Stomach (tissue), 9 donors: ENCODE data around the gene XRN1. TPM values are rescaled to one million over a fixed set of nuclear protein-coding genes. Genes with fewer than 3 reads are reported as not detected.

Experiments
- DNase-seq, 2 donors: peaks; one replicate each; pipeline versions ENCODE4 v3.0.0 to v3.0.0-alpha.2; 2013 to 2019
- H3K27ac ChIP-seq, 5 donors: fragments of 200-600 bp in 4 of 5; sonication (generic) in 4 of 5; one replicate each; pipeline ENCODE4 v1.5.1; 2013 to 2019; ENCODE audit warnings: mild to moderate bottlenecking in 1 of 5, moderate library complexity in 1 of 5
- H3K27me3 ChIP-seq, 3 donors: fragments of 200-600 bp; sonication (generic); one replicate each; pipeline ENCODE4 v1.5.1; 2017 to 2019; ENCODE audit warnings: mixed run types in 1 of 3
- H3K36me3 ChIP-seq, 4 donors: fragments of 200-600 bp; sonication (generic); 1 replicate in 3 of 4; 2 replicates in 1 of 4; pipeline ENCODE4 v1.5.1; 2016 to 2019
- H3K4me1 ChIP-seq, 4 donors: fragments of 200-600 bp; sonication (generic); one replicate each; pipeline ENCODE4 v1.5.1; 2016 to 2019
- H3K4me3 ChIP-seq, 4 donors: fragments of 200-600 bp; sonication (generic) in 3 of 4; one replicate each; pipeline ENCODE4 v1.5.1; 2016 to 2019; ENCODE audit warnings: mild to moderate bottlenecking in 1 of 4
- H3K9me3 ChIP-seq, 4 donors: fragments of 200-600 bp; sonication (generic); one replicate each; pipeline ENCODE4 v1.5.1; 2016 to 2019
- CTCF ChIP-seq, 7 experiments: fragments of 450-650 bp in 4 of 7; fragments of 200-600 bp in 3 of 7; sonication (generic) in 3 of 7; IDR thresholded peaks; one replicate each; pipeline ENCODE4 v1.5.1; 2016 to 2019; ENCODE audit warnings: antibody characterized with exemption in 7 of 7, control low read depth in 2 of 7, mild to moderate bottlenecking in 1 of 7
- EP300 ChIP-seq: sonication (generic); formaldehyde crosslinking; IDR thresholded peaks from one replicate; pipeline ENCODE4 v1.6.1; 2017; ENCODE audit warnings: antibody characterized with exemption
- POLR2A ChIP-seq, 4 donors: fragments of 450-650 bp; IDR thresholded peaks; one replicate each; pipeline ENCODE4 v1.6.1; 2016; ENCODE audit warnings: antibody characterized with exemption in 4 of 4, control low read depth in 2 of 4, mild to moderate bottlenecking in 1 of 4, moderate library complexity in 1 of 4
- POLR2AphosphoS5 ChIP-seq, 3 donors: sonication (generic); formaldehyde crosslinking; IDR thresholded peaks; one replicate each; pipeline ENCODE4 v1.6.1; 2016; ENCODE audit warnings: antibody characterized with exemption in 3 of 3
- WGBS, 5 donors: extraction: QIAGEN DNeasy Blood & Tissue Kit in 3 of 5; methylation state at CpG; one replicate each; pipeline versions ENCODE4 v1.1.5 to v1.1.7; 2013 to 2018; 5-methylcytosine and 5-hydroxymethylcytosine counted together
- intact Hi-C: fragments of 100-400 bp; cut with DNase I; formaldehyde crosslinking; loops from one replicate; pipeline ENCODE4 v1.15.1; 2023; ENCODE audit warnings: low total_unique reads
- polyA plus RNA-seq, 3 donors: library from polyadenylated mRNA; stranded (reverse); fragments of 200-250 nt; gene quantifications; one replicate each; pipeline ENCODE4 v1.2.3, GENCODE V29; 2013
- total RNA-seq, 5 donors: library from RNA; depleted of rRNA; stranded (reverse); fragments of >200 nt; gene quantifications; one replicate each; pipeline versions ENCODE4 v1.1.0 to v1.2.3, GENCODE V29; 2014 to 2016
- donor health status: healthy with polysubstance abuse.
- donor health status: Bipolar disorder and iron deficiency.
- donor health status: healthy.

Gene XRN1
- total and polyA plus RNA-seq, 8 donors: 2.3 to 122 (median 25.9) TPM

DNA sequence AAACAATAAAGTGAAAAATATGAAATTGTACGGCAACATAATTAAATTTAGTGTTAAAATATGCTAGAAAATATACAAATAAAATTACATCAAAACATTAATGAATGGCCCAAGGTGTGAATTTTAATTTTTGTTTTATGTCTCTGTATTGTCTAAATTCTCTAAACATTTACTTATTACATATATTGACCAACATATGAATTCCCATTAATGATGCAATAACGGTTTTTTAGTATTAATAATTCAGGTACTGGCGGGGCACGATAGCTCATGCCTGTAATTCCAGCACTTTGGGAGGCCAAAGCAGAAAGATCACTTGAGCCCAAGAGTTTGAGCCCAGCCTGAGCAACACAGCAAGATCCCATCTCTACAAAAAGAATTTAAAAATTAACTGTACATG is 20.6 kb upstream of the XRN1 start:
- TF ChIP-seq CTCF (IDR thresholded peaks at IDR 0.05) (no peak), POLR2AphosphoS5 (IDR thresholded peaks at IDR 0.05) (no peak), EP300 (no peak)
- Histone ChIP-seq H3K4me3 (no peak overlapping the region), H3K27ac (no peak overlapping the region), H3K4me1 (no peaks in the 10 kb centered on the region), H3K36me3 (peaks cover 0 to 21% (median 12%) of the 10 kb centered on the region in 4 donors), H3K9me3 (peaks cover 0 to 5% (median 3%) of the 10 kb centered on the region in 4 donors), H3K27me3 (no peaks in the 10 kb centered on the region)
- 95 to 99% (median 97%) methylated on average over 4 of the region's 4 CpGs for WGBS, 5 donors
- no peak for DNase-seq
- intact Hi-C loops: no loop called here

DNA sequence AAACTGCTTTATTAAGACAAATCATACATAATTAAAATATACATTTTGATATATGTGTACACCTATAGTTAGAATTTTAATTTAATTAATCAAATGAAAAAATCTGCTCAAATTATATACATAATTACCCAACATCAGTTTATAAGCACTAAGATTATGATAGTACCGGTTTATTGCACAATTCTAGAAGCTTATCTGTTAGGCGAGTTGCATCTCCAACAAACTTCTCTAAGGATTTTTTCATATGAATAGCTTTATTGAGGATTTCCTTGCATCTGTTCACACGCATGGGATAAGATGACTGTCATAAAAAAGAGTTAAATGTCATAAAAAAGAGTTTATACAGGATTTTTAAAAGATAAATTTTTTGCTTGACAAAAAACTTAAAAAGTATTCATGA is 19.9 kb upstream of the XRN1 start:
- H3K4me3 ChIP-seq: no peak overlapping the region
- TF ChIP-seq CTCF (IDR thresholded peaks at IDR 0.05): no peak
- 93 to 99% (median 95%) methylated on average over 3 of the region's 3 CpGs for WGBS, 5 donors
- no peak overlapping the region for H3K27ac ChIP-seq
- H3K36me3 ChIP-seq: peaks cover 0 to 28% (median 15%) of the 10 kb centered on the region in 4 donors
- DNase-seq: no peak
- no peaks in the 10 kb centered on the region for H3K4me1 ChIP-seq
- intact Hi-C loops: no loop called here
- H3K27me3 ChIP-seq: no peaks in the 10 kb centered on the region
- no peaks in the 10 kb centered on the region for H3K9me3 ChIP-seq

- WGBS, 5 donors: 89 to 92% (median 91%) methylated on average over 3 of the region's 3 CpGs
- intact Hi-C loops: no loop called here
- Histone ChIP-seq H3K36me3 (peaks cover 0 to 80% (median 69%) of the 10 kb centered on the region in 4 donors), H3K27me3 (no peaks in the 10 kb centered on the region), H3K4me3 (no peak overlapping the region), H3K27ac (no peak overlapping the region), H3K4me1 (no peaks in the 10 kb centered on the region), H3K9me3 (no peaks in the 10 kb centered on the region)
- DNase-seq: no peak
- TF ChIP-seq POLR2A (IDR thresholded peaks at IDR 0.05) (no peak), CTCF (IDR thresholded peaks at IDR 0.05) (no peak), POLR2AphosphoS5 (IDR thresholded peaks at IDR 0.05) (no peak), EP300 (no peak)
Observed at GRCh38 chr3:142460689-142461088, 12.9 kb upstream of the XRN1 start.

- no peak overlapping the region for H3K4me3 ChIP-seq
- no peak for DNase-seq
- no peak for TF ChIP-seq CTCF (IDR thresholded peaks at IDR 0.05)
- no peak for TF ChIP-seq EP300
- TF ChIP-seq POLR2A (IDR thresholded peaks at IDR 0.05): no peak
- no peak for TF ChIP-seq POLR2AphosphoS5 (IDR thresholded peaks at IDR 0.05)
- H3K4me1 ChIP-seq: no peaks in the 10 kb centered on the region
- intact Hi-C loops: no loop called here
- no peaks in the 10 kb centered on the region for H3K9me3 ChIP-seq
- peaks cover 0 to 80% (median 71%) of the 10 kb centered on the region in 4 donors for H3K36me3 ChIP-seq
- 74 to 90% (median 88%) methylated on average over 2 of the region's 2 CpGs for WGBS, 5 donors
- no peaks in the 10 kb centered on the region for H3K27me3 ChIP-seq
- no peak overlapping the region for H3K27ac ChIP-seq
Observed at GRCh38 chr3:142459929-142460328, 12.1 kb upstream of the XRN1 start.
